GM12892 (cell line): ENCODE measurements around the gene TNFSF10.

Source experiments
- POLR2A ChIP-seq: IDR thresholded peaks from 2 replicates; pipeline ENCODE4 v1.6.1; 2011; ENCODE audit warnings: low read depth, low read length, control low read depth
- POLR2AphosphoS5 ChIP-seq: IDR thresholded peaks from 2 replicates; pipeline ENCODE4 v1.6.1; 2011; ENCODE audit warnings: low read depth, low read length, control low read depth

DNA sequence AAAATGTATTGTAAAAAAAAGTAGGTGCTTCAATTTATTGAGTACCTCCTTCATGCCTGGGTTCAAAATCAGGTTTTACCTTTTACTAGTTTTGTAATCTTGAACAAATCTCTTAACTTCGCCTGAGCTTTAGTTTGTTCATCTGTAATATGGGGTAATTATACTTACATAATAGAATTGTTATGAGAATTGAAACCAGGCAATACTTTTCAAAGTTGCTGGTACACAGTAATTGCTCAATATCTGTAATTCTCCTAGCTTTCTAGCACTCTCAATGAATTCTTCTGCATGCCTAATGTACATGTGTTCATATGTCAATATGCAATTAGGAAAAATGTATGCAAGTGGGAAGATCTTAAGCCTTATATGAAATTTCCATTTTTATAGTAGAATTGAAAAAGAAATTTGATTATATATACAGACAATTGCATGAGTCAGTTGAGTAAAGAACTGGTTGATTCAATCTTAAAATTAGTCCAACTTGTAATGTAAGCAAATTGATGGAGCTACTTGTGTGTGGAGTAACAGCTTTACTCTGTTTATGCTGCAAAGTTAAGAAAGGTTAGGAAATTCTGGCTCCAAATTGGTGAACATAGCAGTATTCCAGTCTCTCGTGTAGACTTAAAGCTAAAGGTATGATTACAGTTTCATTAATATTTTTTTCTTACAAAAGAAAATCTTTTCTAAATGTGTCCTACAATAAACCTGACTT is 4.1 kb downstream of the TNFSF10 start:
- no peak for TF ChIP-seq POLR2AphosphoS5
- TF ChIP-seq POLR2A: no peak
